ENCODE results near the gene PLAU. TPM values are rescaled to one million over a fixed set of nuclear protein-coding genes. Genes with fewer than 3 reads are reported as not detected.

PLAU gene
- total and polyA plus RNA-seq, 2 experiments from 2014 or later, result 13.3 to 17.5 TPM

- TF ChIP-seq ZNF114 (CRISPR knock-in tag; IDR thresholded peaks at IDR 0.05) (no peak), JUNB (IDR thresholded peaks at IDR 0.05; ENCODE audit: unreplicated experiment) (no peak), STAT1 (IDR thresholded peaks at IDR 0.05; ENCODE audit: unreplicated experiment) (no peak)
- Mint-ChIP-seq H3K9me3 (no peaks in the 10 kb centered on the region), H3K27me3 (ENCODE audit: insufficient read depth, low read depth, poor library complexity) (peaks cover 9% of the 10 kb centered on the region), H3K4me3 (no peak overlapping the region), H3K4me1 (peaks cover 24% of the 10 kb centered on the region), H3K36me3 (ENCODE audit: low read depth) (peaks cover 37% of the 10 kb centered on the region), H3K27ac (no peak overlapping the region)
- H2AFZ ChIP-seq, result no peak overlapping the region
- peaks cover 15% of the 10 kb centered on the region; the same call in 1 of the 2 replicates for H3K4me1 ChIP-seq (ENCODE audit: insufficient read depth)
- H3K4me3 ChIP-seq, result no peak overlapping the region
- DNase-seq (ENCODE audit: low spot score), result no peak
- no peak overlapping the region for H3K4me2 ChIP-seq
- H4K20me1 ChIP-seq (replicated peaks; ENCODE audit: insufficient read depth), result peaks cover 15% of the 10 kb centered on the region
- ATAC-seq, result no peak
- H3F3A ChIP-seq (replicated peaks; ENCODE audit: low read depth), result 0 out of 2 replicates have a peak, but pooled peaks cover 14% of the 10 kb centered on the region
- peaks cover 64% of the 10 kb centered on the region for H3K79me2 ChIP-seq (replicated peaks; ENCODE audit: insufficient read depth)
- H3K27ac ChIP-seq (ENCODE audit: low read depth), result no peak overlapping the region
- H3K27me3 ChIP-seq (ENCODE audit: insufficient read depth), result no peaks in the 10 kb centered on the region
- no peaks in the 10 kb centered on the region for H3K9me2 ChIP-seq (ENCODE audit: insufficient read depth)
- no peaks in the 10 kb centered on the region; the same call in 1 of the 2 replicates for H3K36me3 ChIP-seq (ENCODE audit: insufficient read depth)
Measured at GRCh38 chr10:73865107-73865458, 45.8 kb upstream of the PLAU start.

DNA sequence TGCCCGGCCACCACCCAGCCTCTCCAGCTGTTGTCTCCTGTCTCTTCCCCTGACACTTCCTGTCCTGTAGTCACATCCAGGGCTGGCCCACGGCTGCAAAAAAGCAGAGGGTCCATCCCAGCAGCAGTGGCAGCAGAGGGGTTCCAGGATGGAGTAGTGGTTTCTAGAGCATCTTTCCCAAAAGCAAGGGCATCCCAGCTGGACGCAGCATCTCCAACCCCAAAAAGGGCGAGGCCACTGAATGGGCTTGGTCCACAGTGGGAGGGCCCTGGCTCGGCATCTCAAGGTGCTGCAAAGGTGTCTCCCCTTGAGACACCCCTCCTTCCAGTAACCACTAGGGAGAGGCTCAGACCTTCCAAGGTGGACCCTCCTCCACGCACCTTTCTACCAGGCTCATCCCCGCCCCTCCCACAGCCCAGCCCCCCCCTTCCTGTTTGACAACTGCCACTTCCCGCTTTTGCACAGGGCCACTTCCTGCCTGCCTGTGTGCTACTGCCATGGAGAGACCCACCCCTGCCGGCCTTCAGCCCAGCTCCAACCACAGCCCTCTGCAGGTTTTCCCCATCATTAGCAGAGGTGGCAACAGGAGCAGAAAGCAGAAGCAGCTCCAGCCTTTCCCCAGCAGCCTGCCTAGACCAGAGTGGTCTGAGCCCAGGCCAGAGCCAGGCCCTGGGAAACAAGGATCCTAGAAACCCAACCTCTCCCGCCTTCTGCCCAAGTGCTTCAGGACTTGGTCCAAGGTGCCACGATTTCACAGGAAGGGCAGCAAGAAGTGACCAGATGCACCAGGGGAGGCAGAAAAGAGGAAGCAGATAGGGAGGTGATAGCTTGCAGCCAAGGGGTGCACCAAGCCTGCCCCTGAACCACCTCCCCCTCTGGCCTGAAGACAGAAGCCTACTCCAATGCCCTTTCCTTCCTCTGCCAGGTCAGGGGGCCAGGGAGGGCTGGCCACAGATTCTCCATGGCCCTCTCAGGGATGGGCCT lies 45.2 kb upstream of the PLAU start:
- Histone ChIP-seq H4K20me1 (replicated peaks; ENCODE audit: insufficient read depth) (peaks cover 15% of the 10 kb centered on the region; the same call in 1 of the 2 replicates), H2AFZ (no peak overlapping the region), H3K79me2 (replicated peaks; ENCODE audit: insufficient read depth) (peaks cover 71% of the 10 kb centered on the region), H3K4me2 (no peak overlapping the region), H3K27ac (ENCODE audit: low read depth) (peak overlapping the region; percentile 89; the same call in 1 of the 2 replicates), H3K4me1 (ENCODE audit: insufficient read depth) (peaks cover 15% of the 10 kb centered on the region; the same call in 1 of the 2 replicates), H3K27me3 (ENCODE audit: insufficient read depth) (no peaks in the 10 kb centered on the region), H3F3A (replicated peaks; ENCODE audit: low read depth) (0 out of 2 replicates have a peak, but pooled peaks cover 14% of the 10 kb centered on the region), H3K36me3 (ENCODE audit: insufficient read depth) (no peaks in the 10 kb centered on the region; the same call in 1 of the 2 replicates), H3K9me2 (ENCODE audit: insufficient read depth) (no peaks in the 10 kb centered on the region), H3K4me3 (no peak overlapping the region)
- Mint-ChIP-seq H3K27me3 (ENCODE audit: insufficient read depth, low read depth, poor library complexity) (peaks cover 13% of the 10 kb centered on the region), H3K36me3 (ENCODE audit: low read depth) (peaks cover 36% of the 10 kb centered on the region), H3K9me3 (no peaks in the 10 kb centered on the region), H3K4me1 (peaks cover 28% of the 10 kb centered on the region), H3K27ac (no peak overlapping the region), H3K4me3 (no peak overlapping the region)
- DNase-seq (ENCODE audit: low spot score) (no peak), ATAC-seq (no peak)
- no peak for TF ChIP-seq ZNF114 (CRISPR knock-in tag; IDR thresholded peaks at IDR 0.05)
- TF ChIP-seq JUNB (IDR thresholded peaks at IDR 0.05; ENCODE audit: unreplicated experiment), result no peak
- TF ChIP-seq STAT1 (IDR thresholded peaks at IDR 0.05; ENCODE audit: unreplicated experiment), result no peak
- TF ChIP-seq, protein P1, sequence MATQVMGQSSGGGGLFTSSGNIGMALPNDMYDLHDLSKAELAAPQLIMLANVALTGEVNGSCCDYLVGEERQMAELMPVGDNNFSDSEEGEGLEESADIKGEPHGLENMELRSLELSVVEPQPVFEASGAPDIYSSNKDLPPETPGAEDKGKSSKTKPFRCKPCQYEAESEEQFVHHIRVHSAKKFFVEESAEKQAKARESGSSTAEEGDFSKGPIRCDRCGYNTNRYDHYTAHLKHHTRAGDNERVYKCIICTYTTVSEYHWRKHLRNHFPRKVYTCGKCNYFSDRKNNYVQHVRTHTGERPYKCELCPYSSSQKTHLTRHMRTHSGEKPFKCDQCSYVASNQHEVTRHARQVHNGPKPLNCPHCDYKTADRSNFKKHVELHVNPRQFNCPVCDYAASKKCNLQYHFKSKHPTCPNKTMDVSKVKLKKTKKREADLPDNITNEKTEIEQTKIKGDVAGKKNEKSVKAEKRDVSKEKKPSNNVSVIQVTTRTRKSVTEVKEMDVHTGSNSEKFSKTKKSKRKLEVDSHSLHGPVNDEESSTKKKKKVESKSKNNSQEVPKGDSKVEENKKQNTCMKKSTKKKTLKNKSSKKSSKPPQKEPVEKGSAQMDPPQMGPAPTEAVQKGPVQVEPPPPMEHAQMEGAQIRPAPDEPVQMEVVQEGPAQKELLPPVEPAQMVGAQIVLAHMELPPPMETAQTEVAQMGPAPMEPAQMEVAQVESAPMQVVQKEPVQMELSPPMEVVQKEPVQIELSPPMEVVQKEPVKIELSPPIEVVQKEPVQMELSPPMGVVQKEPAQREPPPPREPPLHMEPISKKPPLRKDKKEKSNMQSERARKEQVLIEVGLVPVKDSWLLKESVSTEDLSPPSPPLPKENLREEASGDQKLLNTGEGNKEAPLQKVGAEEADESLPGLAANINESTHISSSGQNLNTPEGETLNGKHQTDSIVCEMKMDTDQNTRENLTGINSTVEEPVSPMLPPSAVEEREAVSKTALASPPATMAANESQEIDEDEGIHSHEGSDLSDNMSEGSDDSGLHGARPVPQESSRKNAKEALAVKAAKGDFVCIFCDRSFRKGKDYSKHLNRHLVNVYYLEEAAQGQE (IDR thresholded peaks at IDR 0.05; ENCODE audit: unreplicated experiment), result no peak
- no peak for TF ChIP-seq POLR2AphosphoS5 (IDR thresholded peaks at IDR 0.05; ENCODE audit: low read depth)
- no peak for TF ChIP-seq NANOG (IDR thresholded peaks at IDR 0.05; ENCODE audit: borderline replicate concordance)
- TF ChIP-seq EZH2 (IDR thresholded peaks at IDR 0.05; ENCODE audit: low read depth, unreplicated experiment), result no peak
- TF ChIP-seq ETS1 (IDR thresholded peaks at IDR 0.05), result no peak
- TF ChIP-seq, protein P2, sequence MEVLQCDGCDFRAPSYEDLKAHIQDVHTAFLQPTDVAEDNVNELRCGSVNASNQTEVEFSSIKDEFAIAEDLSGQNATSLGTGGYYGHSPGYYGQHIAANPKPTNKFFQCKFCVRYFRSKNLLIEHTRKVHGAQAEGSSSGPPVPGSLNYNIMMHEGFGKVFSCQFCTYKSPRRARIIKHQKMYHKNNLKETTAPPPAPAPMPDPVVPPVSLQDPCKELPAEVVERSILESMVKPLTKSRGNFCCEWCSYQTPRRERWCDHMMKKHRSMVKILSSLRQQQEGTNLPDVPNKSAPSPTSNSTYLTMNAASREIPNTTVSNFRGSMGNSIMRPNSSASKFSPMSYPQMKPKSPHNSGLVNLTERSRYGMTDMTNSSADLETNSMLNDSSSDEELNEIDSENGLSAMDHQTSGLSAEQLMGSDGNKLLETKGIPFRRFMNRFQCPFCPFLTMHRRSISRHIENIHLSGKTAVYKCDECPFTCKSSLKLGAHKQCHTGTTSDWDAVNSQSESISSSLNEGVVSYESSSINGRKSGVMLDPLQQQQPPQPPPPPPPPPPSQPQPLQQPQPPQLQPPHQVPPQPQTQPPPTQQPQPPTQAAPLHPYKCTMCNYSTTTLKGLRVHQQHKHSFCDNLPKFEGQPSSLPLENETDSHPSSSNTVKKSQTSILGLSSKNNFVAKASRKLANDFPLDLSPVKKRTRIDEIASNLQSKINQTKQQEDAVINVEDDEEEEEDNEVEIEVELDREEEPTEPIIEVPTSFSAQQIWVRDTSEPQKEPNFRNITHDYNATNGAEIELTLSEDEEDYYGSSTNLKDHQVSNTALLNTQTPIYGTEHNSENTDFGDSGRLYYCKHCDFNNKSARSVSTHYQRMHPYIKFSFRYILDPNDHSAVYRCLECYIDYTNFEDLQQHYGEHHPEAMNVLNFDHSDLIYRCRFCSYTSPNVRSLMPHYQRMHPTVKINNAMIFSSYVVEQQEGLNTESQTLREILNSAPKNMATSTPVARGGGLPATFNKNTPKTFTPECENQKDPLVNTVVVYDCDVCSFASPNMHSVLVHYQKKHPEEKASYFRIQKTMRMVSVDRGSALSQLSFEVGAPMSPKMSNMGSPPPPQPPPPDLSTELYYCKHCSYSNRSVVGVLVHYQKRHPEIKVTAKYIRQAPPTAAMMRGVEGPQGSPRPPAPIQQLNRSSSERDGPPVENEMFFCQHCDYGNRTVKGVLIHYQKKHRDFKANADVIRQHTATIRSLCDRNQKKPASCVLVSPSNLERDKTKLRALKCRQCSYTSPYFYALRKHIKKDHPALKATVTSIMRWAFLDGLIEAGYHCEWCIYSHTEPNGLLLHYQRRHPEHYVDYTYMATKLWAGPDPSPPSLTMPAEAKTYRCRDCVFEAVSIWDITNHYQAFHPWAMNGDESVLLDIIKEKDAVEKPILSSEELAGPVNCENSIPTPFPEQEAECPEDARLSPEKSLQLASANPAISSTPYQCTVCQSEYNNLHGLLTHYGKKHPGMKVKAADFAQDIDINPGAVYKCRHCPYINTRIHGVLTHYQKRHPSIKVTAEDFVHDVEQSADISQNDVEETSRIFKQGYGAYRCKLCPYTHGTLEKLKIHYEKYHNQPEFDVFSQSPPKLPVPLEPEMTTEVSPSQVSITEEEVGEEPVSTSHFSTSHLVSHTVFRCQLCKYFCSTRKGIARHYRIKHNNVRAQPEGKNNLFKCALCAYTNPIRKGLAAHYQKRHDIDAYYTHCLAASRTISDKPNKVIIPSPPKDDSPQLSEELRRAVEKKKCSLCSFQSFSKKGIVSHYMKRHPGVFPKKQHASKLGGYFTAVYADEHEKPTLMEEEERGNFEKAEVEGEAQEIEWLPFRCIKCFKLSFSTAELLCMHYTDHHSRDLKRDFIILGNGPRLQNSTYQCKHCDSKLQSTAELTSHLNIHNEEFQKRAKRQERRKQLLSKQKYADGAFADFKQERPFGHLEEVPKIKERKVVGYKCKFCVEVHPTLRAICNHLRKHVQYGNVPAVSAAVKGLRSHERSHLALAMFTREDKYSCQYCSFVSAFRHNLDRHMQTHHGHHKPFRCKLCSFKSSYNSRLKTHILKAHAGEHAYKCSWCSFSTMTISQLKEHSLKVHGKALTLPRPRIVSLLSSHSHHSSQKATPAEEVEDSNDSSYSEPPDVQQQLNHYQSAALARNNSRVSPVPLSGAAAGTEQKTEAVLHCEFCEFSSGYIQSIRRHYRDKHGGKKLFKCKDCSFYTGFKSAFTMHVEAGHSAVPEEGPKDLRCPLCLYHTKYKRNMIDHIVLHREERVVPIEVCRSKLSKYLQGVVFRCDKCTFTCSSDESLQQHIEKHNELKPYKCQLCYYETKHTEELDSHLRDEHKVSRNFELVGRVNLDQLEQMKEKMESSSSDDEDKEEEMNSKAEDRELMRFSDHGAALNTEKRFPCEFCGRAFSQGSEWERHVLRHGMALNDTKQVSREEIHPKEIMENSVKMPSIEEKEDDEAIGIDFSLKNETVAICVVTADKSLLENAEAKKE (CRISPR knock-in tag; IDR thresholded peaks at IDR 0.05), result no peak
